ENCODE results near the gene ACSF3.

Gene ACSF3

GRCh38 chr16:89201439-89202377 is 108.1 kb downstream of the ACSF3 start:
- Histone ChIP-seq H3K4me1 (ENCODE audit: control insufficient read depth in 1 of 2, insufficient read depth in 2 of 2, low read length in 2 of 2) (peaks cover 9 to 14% of the 10 kb centered on the region in 2 donors), H3K36me3 (ENCODE audit: control insufficient read depth in 1 of 2, insufficient read depth in 2 of 2, low read length in 2 of 2) (no peaks in the 10 kb centered on the region), H3K9ac (ENCODE audit: low read depth in 1 of 2, low read length in 2 of 2) (no peak overlapping the region), H3K4me3 (ENCODE audit: low read depth in 1 of 2, low read length in 2 of 2) (no peak overlapping the region), H3K27me3 (ENCODE audit: control insufficient read depth in 1 of 2, insufficient read depth in 2 of 2, low read length in 2 of 2) (peaks cover 33 to 44% of the 10 kb centered on the region in 2 donors), H3K27ac (ENCODE audit: low read depth, low read length) (no peak overlapping the region), H3K9me3 (ENCODE audit: control insufficient read depth in 1 of 2, low read length in 2 of 2) (no peaks in the 10 kb centered on the region)

DNA sequence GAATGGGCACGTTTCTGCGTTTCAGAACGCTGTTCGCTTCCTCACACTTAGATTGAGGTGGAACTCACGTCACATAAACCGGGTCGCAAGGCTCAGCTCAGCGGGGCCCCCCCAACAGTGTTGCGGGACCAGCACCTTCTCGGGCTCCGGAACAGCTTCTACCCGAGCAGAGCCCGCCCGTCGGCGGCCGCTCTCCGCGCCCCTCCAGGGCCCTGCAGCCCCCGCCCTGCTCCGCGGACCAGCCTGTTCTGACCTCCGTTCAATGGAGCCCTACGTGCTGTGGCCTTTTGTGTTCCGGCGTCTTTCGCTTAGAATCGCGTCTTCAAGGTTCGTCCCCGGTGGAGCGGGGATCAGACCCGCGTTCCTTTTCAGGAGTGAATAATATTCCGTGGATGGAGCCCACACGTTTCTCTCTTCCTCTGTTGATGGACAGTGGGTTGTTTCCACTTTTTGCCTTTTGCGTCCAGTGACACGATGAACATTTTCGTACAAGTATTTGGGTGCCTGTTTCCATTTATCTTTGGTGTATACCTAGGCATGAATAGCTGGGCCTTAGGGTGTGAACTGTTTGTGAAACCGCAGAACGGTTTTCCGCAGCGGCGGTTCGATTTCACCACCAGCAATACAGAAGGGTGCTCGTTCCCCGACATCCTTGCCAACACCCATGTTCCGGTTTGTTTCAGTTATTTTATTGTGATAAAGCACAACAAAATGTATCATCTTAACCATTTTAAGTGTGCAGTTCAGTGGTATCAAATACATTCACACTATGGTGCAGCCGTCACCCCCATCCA is 109.0 kb downstream of the ACSF3 start:
- H3K4me1 ChIP-seq (ENCODE audit: control insufficient read depth in 1 of 2, insufficient read depth in 2 of 2, low read length in 2 of 2): peaks cover 9 to 14% of the 10 kb centered on the region in 2 donors
- no peaks in the 10 kb centered on the region for H3K36me3 ChIP-seq (ENCODE audit: control insufficient read depth in 1 of 2, insufficient read depth in 2 of 2, low read length in 2 of 2)
- H3K27me3 ChIP-seq (ENCODE audit: control insufficient read depth in 1 of 2, insufficient read depth in 2 of 2, low read length in 2 of 2): peaks cover 33 to 44% of the 10 kb centered on the region in 2 donors
- no peak overlapping the region for H3K27ac ChIP-seq (ENCODE audit: low read depth, low read length)
- H3K4me3 ChIP-seq (ENCODE audit: low read depth in 1 of 2, low read length in 2 of 2): no peak overlapping the region
- H3K9ac ChIP-seq (ENCODE audit: low read depth in 1 of 2, low read length in 2 of 2): no peak overlapping the region
- H3K9me3 ChIP-seq (ENCODE audit: control insufficient read depth in 1 of 2, low read length in 2 of 2): no peaks in the 10 kb centered on the region

Measured in duodenal mucosa (tissue), 2 donors.